ENCODE results near the gene FERD3L. TPM values are rescaled to one million over a fixed set of nuclear protein-coding genes. Genes with fewer than 3 reads are reported as not detected.
A peak's percentile ranks its signal among the peaks of the same experiment; 100 is the strongest.

Gene FERD3L
- total RNA-seq, 1 donor from 2014 or later: not detected

DNA sequence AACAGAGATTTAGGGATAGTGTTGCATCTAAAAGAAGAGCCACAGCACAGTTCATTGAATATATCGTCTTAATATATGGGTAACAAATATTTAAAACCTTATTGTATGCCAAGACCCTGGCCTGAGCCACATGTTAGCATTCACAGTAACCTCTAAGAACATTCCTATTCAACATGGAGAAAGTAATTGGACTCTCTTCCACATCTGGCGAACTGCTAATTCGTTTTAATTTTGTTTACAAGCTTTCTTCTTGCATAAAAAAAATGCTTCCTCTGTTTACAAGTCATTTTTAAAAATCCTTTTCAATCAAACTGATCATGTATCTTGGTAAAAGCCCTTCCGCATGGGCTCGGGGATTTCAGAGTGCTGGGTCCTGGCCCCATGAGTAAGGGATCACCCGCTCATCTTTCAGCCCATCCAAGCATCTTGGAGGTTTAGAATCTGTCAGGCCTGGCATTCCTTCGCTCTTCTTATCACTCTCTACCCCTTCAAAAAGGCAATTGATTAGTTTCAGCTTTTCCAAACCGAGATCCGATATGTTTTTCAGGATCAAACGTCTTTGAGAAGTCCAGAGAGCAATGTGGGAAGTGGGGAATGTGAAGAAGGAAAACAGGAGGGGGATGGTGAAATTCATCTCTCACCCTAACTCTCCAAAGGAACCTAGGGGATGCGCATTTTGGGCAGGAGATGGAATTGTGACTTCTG, 35.0 kb downstream of the FERD3L start:
- Mint-ChIP-seq H3K9me3 (ENCODE audit: unreplicated experiment) (no peaks in the 10 kb centered on the region), H3K27ac (ENCODE audit: unreplicated experiment) (peak overlapping the region; percentile 99), H3K4me1 (ENCODE audit: unreplicated experiment) (peaks cover 82% of the 10 kb centered on the region), H3K27me3 (ENCODE audit: unreplicated experiment) (no peaks in the 10 kb centered on the region), H3K36me3 (ENCODE audit: unreplicated experiment) (peaks cover 2% of the 10 kb centered on the region), H3K4me3 (ENCODE audit: unreplicated experiment) (peak overlapping the region; percentile 80)
- no peak for DNase-seq (ENCODE audit: extremely low spot score, unreplicated experiment)
- TF ChIP-seq CTCF (IDR thresholded peaks at IDR 0.05): no peak

- Mint-ChIP-seq H3K27ac (ENCODE audit: unreplicated experiment) (peak overlapping the region; percentile 99), H3K36me3 (ENCODE audit: unreplicated experiment) (peaks cover 2% of the 10 kb centered on the region), H3K9me3 (ENCODE audit: unreplicated experiment) (no peaks in the 10 kb centered on the region), H3K4me1 (ENCODE audit: unreplicated experiment) (peaks cover 84% of the 10 kb centered on the region), H3K4me3 (ENCODE audit: unreplicated experiment) (peak overlapping the region; percentile 78), H3K27me3 (ENCODE audit: unreplicated experiment) (no peaks in the 10 kb centered on the region)
- TF ChIP-seq CTCF (IDR thresholded peaks at IDR 0.05): no peak
- DNase-seq (ENCODE audit: extremely low spot score, unreplicated experiment): no peak
Observed at GRCh38 chr7:19109000-19109946, 35.9 kb downstream of the FERD3L start.

DNA sequence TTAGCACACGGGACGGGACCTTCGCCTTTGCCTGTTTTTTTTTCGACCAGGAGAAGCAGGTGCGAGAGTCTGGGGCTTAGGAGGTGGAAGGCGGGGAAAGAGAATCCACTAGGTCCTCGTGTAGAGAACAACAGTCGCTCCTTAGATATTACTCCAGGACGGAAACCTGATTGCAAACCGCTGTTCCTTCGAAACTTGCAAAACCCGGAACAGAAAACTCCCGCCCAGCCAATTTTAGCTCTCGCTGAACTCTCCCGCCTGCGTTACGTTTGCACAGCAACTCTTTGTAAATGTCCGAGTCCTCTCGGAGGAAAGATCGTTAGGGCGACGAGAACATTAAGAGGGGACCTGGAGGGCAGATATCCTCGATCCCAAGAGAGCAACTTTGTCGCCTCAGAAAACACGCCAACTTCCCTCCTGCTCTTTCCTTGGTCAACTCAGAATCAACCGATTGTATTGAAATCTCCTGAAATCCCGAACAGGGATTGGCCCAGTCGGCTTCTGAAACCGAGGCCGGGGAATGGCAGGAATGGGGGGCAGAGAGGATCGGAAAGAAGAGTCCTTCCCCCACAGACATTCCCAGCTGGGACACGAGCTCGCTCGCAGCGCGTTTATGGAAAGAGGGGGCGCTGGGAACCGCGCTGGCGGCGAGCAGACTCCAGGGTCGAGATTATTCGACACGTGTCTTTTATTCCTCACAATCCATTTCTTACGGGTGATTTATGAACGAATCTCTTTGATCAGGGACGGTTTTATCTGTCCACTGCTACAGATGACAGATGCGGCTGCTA, 37.7 kb downstream of the FERD3L start:
- peak; percentile 86 for DNase-seq (ENCODE audit: extremely low spot score, unreplicated experiment)
- Mint-ChIP-seq H3K27me3 (ENCODE audit: unreplicated experiment) (no peaks in the 10 kb centered on the region), H3K36me3 (ENCODE audit: unreplicated experiment) (peaks cover 2% of the 10 kb centered on the region), H3K27ac (ENCODE audit: unreplicated experiment) (peak overlapping the region; percentile 99), H3K4me3 (ENCODE audit: unreplicated experiment) (peak overlapping the region; percentile 78), H3K4me1 (ENCODE audit: unreplicated experiment) (peaks cover 70% of the 10 kb centered on the region), H3K9me3 (ENCODE audit: unreplicated experiment) (no peaks in the 10 kb centered on the region)
- TF ChIP-seq CTCF (IDR thresholded peaks at IDR 0.05): no peak

DNA sequence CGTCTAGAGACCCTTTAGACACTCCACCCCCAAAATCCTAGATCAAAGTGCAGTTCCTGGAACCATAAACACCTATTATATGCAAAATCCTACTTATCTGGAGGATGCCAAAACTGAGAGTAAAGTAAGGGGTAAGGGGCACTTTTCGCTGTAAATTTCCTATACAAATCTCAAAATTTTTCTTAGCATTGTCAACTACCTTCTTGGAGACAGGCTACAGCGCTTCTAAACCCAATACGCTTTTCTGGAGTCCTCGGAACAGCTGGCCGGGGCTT, 38.2 kb downstream of the FERD3L start:
- no peak for TF ChIP-seq CTCF (IDR thresholded peaks at IDR 0.05)
- no peak for DNase-seq (ENCODE audit: extremely low spot score, unreplicated experiment)
- Mint-ChIP-seq H3K4me3 (ENCODE audit: unreplicated experiment) (peak overlapping the region; percentile 78), H3K27me3 (ENCODE audit: unreplicated experiment) (no peaks in the 10 kb centered on the region), H3K36me3 (ENCODE audit: unreplicated experiment) (peaks cover 2% of the 10 kb centered on the region), H3K27ac (ENCODE audit: unreplicated experiment) (peak overlapping the region; percentile 99), H3K4me1 (ENCODE audit: unreplicated experiment) (peaks cover 66% of the 10 kb centered on the region), H3K9me3 (ENCODE audit: unreplicated experiment) (no peaks in the 10 kb centered on the region)

Data from osteocyte (in vitro differentiated cells).